ENCODE results near the gene ATP8B4. TPM values are rescaled to one million over a fixed set of nuclear protein-coding genes. Genes with fewer than 3 reads are reported as not detected.

ATP8B4 gene
- total RNA-seq (2022) (0.24 and 0.61 TPM in 2 replicates), Bru-seq, nascent RNA (percentile 16 among the genes with signal in this experiment), BruChase-seq, experiment 1, labeled RNA remaining after a 6-hour chase (percentile 8 among the genes with signal in this experiment), BruChase-seq, experiment 2, labeled RNA remaining after a 2-hour chase (percentile 8 among the genes with signal in this experiment)
- long read RNA-seq, partial matches to known transcripts = 0 of 1 reads
- long read RNA-seq, other reads (novel, unspliced or antisense) = 1 of 1 reads

GRCh38 chr15:50119063-50120040 is at the start of gene ATP8B4:
ATP8B4 (minus strand) TSS chr15:50119233; CDS start chr15:50106966, 12,267 bp downstream.
- TF ChIP-seq, protein P1, sequence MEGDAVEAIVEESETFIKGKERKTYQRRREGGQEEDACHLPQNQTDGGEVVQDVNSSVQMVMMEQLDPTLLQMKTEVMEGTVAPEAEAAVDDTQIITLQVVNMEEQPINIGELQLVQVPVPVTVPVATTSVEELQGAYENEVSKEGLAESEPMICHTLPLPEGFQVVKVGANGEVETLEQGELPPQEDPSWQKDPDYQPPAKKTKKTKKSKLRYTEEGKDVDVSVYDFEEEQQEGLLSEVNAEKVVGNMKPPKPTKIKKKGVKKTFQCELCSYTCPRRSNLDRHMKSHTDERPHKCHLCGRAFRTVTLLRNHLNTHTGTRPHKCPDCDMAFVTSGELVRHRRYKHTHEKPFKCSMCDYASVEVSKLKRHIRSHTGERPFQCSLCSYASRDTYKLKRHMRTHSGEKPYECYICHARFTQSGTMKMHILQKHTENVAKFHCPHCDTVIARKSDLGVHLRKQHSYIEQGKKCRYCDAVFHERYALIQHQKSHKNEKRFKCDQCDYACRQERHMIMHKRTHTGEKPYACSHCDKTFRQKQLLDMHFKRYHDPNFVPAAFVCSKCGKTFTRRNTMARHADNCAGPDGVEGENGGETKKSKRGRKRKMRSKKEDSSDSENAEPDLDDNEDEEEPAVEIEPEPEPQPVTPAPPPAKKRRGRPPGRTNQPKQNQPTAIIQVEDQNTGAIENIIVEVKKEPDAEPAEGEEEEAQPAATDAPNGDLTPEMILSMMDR (IDR thresholded peaks at IDR 0.05; ENCODE audit: unreplicated experiment) = no peak
- Mint-ChIP-seq H3K4me1 (ENCODE audit: low read depth, unreplicated experiment) (peaks cover 7% of the 10 kb centered on the region), H3K27me3 (ENCODE audit: unreplicated experiment) (peaks cover 11% of the 10 kb centered on the region), H3K27ac (ENCODE audit: unreplicated experiment) (no peak within 1 kb of the TSS), H3K4me3 (ENCODE audit: low read depth, unreplicated experiment) (no peak within 1 kb of the TSS), H3K9me3 (ENCODE audit: low read depth, unreplicated experiment) (no peaks in the 10 kb centered on the region), H3K36me3 (ENCODE audit: insufficient read depth, unreplicated experiment) (peaks cover 4% of the 10 kb centered on the region)
- no TSS peak for BruUV-seq (replicated peaks)
- intact Hi-C loops (cut with micrococcal nuclease; ENCODE audit: unreplicated experiment) = no loop called here
- no peak for DNase-seq
- CTCF ChIA-PET = interaction anchor here (0.6 kb wide), 1 partner anchor 746 kb away, joined by 3 read pairs; no protein-coding TSS in a partner anchor

GRCh38 chr15:50168379-50168778 is 49.3 kb upstream of the ATP8B4 start:
- H3K9me3 Mint-ChIP-seq (ENCODE audit: low read depth, unreplicated experiment) = no peaks in the 10 kb centered on the region
- no peaks in the 10 kb centered on the region for H3K36me3 Mint-ChIP-seq (ENCODE audit: insufficient read depth, unreplicated experiment)
- no peak overlapping the region for H3K4me3 Mint-ChIP-seq (ENCODE audit: low read depth, unreplicated experiment)
- BruUV-seq (replicated peaks) = no TSS peak
- no peaks in the 10 kb centered on the region for H3K27me3 Mint-ChIP-seq (ENCODE audit: unreplicated experiment)
- TF ChIP-seq, protein P1 (IDR thresholded peaks at IDR 0.05; ENCODE audit: unreplicated experiment) = no peak
- intact Hi-C loops (cut with micrococcal nuclease; ENCODE audit: unreplicated experiment) = no loop called here
- peaks cover 12% of the 10 kb centered on the region for H3K4me1 Mint-ChIP-seq (ENCODE audit: low read depth, unreplicated experiment)
- CTCF ChIA-PET = interaction anchor here (0.6 kb wide), 1 partner anchor 285 kb away, joined by 3 read pairs; no protein-coding TSS in a partner anchor
- DNase-seq = no peak
- H3K27ac Mint-ChIP-seq (ENCODE audit: unreplicated experiment) = no peak overlapping the region

DNA sequence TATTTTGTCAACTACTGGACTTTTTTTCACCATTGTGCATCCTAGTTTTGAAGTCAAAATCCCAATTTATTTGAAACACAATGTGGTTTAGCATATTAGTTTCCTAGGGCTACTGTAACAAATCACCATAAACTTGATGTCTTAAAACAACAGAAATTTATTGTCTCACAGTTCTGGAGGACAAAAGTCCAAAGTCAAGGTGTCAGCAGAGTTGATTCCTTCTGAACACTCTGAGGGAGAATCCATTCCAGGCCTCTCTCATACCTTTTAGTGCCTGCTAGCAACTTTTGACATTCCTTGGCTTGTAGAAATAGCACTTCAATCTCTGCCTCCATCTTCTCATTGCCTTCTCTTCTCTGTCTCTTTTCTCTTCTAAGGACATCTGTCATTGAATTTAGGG is 48.1 kb upstream of the ATP8B4 start:
- DNase-seq = no peak
- intact Hi-C loops (cut with micrococcal nuclease; ENCODE audit: unreplicated experiment) = no loop called here
- TF ChIP-seq, protein P1 (IDR thresholded peaks at IDR 0.05; ENCODE audit: unreplicated experiment) = no peak
- Mint-ChIP-seq H3K4me1 (ENCODE audit: low read depth, unreplicated experiment) (peaks cover 12% of the 10 kb centered on the region), H3K4me3 (ENCODE audit: low read depth, unreplicated experiment) (no peak overlapping the region), H3K9me3 (ENCODE audit: low read depth, unreplicated experiment) (no peaks in the 10 kb centered on the region), H3K27ac (ENCODE audit: unreplicated experiment) (no peak overlapping the region), H3K36me3 (ENCODE audit: insufficient read depth, unreplicated experiment) (no peaks in the 10 kb centered on the region), H3K27me3 (ENCODE audit: unreplicated experiment) (no peaks in the 10 kb centered on the region)
- CTCF ChIA-PET = interaction anchor here (0.9 kb wide), 1 partner anchor 22 kb away, joined by 3 read pairs; no protein-coding TSS in a partner anchor
- BruUV-seq (replicated peaks) = no TSS peak

DNA sequence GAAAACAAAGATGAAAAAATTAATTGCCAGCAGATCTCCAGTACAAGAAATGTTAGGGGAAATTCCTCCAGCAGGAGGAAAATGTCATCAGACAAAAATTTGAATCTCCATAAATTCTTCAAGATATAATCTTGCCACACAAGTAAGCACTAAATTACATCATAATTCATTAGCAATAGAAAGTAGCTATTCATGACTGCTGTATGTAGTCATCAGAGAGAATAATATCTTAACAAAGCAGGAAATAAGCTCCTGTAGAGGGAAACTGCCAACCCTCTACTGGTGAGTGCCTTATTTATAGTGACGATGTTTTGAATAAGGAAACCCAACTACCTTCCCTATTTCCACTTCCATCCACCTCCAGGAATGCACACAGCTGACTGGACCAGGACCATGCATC is 47.2 kb upstream of the ATP8B4 start:
- intact Hi-C loops (cut with micrococcal nuclease; ENCODE audit: unreplicated experiment) = no loop called here
- no peak overlapping the region for H3K27ac Mint-ChIP-seq (ENCODE audit: unreplicated experiment)
- CTCF ChIA-PET = interaction anchor here (0.7 to 1.2 kb wide), 5 partner anchors 15 to 150 kb away, joined by 3 to 5 read pairs (median 4); no protein-coding TSS in a partner anchor
- TF ChIP-seq, protein P1 (IDR thresholded peaks at IDR 0.05; ENCODE audit: unreplicated experiment) = no peak
- DNase-seq = no peak
- peaks cover 12% of the 10 kb centered on the region for H3K4me1 Mint-ChIP-seq (ENCODE audit: low read depth, unreplicated experiment)
- no peak overlapping the region for H3K4me3 Mint-ChIP-seq (ENCODE audit: low read depth, unreplicated experiment)
- H3K9me3 Mint-ChIP-seq (ENCODE audit: low read depth, unreplicated experiment) = no peaks in the 10 kb centered on the region
- no peaks in the 10 kb centered on the region for H3K36me3 Mint-ChIP-seq (ENCODE audit: insufficient read depth, unreplicated experiment)
- no TSS peak for BruUV-seq (replicated peaks)
- H3K27me3 Mint-ChIP-seq (ENCODE audit: unreplicated experiment) = no peaks in the 10 kb centered on the region

Data from Calu3 (cell line).